HG03196 (cell line): ENCODE measurements around the gene C1QTNF1.

Experiments
- ATAC-seq: cut with Tn5 transposase; IDR thresholded peaks from one replicate; pipeline ENCODE4 v1.9.1; 2021; ENCODE audit not compliant: unreplicated experiment

C1QTNF1 gene, protein sequence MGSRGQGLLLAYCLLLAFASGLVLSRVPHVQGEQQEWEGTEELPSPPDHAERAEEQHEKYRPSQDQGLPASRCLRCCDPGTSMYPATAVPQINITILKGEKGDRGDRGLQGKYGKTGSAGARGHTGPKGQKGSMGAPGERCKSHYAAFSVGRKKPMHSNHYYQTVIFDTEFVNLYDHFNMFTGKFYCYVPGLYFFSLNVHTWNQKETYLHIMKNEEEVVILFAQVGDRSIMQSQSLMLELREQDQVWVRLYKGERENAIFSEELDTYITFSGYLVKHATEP

DNA sequence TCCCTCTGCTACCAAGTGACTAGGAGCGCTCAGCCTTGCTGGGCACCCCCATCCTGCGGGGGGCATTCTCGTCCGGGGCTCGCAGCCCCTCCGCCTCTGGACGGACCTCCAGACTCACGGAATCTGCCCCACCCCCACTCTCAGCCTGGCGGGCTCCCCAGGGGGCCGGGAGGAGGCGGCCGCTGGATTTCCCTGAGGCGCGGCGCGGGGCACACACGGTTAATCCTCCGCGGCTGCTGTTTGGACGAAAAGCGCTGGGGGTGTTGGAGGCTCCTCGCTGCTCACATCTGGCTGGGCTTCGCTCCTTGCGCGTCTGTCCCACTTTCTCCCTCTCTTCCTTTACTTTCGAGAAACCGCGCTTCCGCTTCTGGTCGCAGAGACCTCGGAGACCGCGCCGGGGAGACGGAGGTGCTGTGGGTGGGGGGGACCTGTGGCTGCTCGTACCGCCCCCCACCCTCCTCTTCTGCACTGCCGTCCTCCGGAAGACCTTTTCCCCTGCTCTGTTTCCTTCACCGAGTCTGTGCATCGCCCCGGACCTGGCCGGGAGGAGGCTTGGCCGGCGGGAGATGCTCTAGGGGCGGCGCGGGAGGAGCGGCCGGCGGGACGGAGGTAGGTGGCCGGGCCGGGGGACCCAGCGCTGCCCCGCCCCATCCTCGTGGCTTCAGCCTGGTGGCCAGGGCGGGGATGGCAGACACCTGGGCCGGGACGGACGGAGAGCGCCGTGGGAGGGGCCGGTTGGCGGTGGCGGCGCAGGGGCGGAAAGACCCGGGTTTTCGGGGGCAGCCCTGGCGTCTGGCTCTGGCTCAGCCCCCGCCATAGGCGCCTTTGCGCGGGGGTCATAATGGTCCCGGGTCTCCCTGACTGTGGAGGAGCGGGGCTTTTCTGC lies at the start of gene C1QTNF1:
TSS of gene C1QTNF1 (plus strand) at position 284 of the 886 bp plus-strand sequence. CDS start 19,800 bp downstream, outside the sequence.
- no peak for ATAC-seq

DNA sequence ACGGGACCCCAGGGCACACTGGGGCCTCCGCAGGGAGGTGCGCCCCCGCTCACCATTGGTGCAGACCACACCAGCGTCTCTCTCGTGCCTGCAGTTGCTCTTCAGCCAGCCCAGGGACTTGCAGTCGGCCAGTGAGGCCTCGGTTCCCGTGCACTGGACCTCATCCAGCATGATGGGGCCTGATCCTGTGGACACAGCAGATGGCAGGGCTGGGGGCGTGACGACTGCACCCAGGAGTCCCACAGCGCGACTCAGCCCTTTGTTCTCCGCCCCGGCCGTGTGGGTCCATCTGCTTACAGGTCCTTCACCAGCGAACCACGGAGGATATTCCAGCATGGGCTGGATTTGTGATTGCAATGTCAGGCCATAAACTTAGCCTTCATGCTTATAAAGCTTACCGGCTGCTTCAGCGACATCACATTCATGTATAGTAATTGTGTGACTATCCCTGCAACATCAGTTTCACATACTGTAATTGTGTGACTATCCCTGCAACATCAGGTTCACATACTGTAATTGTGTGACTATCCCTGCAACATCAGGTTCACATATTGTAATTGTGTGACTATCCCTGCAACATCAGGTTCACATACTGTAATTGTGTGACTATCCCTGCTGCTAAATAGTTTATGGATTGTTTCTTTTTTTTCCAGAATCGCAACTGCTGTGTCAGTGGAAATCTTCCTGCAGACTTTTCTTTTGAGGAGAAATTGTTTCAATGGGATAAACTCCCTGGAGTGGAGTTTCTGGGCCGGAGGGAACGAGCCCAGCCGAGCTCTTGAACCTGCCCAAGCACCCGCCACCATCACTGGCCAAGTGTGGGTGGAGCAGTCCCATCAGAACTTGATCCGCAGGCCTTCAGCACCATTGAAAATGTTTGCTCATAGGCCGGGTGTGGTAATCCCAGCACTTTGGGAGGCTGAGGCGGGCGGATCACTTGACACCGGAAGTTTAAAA lies 49.1 kb upstream of the C1QTNF1 start:
- no peak for ATAC-seq

DNA sequence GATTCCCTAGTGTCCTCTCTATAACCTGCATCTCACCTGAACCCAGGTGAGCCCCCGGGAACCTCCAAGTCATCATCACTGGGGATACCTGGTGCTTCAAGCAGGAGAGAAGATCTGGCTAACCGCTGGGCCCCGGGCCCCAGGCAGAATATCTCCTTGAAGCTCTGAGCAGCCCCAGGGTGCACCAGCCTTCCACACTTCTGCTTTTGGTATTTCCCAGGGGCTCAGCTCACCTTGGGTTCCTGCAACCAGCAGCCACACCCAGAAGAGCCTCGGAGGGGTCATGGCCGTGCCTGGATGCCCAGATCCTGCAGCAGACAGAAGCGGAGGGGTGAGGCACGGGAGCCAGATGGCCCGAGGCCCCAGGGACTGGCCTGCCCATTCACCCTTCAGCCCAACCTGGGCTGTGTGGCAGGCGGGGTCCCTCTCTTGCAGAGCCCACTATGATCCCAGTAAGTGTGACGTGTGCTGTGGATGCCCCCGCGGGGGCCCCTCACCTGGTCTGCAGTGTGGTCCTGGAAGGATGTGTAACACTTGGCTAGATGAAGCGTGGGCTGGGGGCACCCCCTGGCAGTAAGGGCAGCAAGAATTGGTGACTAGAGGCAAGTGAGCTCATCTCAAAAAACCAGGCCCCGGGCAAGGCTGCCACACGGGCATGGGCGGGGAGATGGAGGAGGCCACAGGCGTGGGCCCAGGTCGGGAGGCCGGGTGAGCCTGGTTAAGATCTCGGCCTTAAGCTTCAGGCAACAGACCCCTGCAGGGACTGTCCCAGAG lies 46.9 kb upstream of the C1QTNF1 start:
- no peak for ATAC-seq

DNA sequence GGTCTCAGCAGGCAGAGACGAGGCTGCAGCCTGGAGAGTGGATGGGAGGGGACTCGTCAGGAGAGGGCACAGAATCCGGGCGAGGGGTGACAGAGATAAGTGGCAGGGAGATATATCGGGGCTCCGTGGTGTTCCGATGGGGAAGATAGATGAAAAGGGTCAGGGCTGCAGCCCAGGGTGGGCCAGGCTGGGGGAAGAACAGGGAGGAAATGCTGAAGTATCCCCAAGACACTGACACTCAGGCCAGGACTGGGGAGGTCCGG lies 46.4 kb upstream of the C1QTNF1 start:
- ATAC-seq: no peak

DNA sequence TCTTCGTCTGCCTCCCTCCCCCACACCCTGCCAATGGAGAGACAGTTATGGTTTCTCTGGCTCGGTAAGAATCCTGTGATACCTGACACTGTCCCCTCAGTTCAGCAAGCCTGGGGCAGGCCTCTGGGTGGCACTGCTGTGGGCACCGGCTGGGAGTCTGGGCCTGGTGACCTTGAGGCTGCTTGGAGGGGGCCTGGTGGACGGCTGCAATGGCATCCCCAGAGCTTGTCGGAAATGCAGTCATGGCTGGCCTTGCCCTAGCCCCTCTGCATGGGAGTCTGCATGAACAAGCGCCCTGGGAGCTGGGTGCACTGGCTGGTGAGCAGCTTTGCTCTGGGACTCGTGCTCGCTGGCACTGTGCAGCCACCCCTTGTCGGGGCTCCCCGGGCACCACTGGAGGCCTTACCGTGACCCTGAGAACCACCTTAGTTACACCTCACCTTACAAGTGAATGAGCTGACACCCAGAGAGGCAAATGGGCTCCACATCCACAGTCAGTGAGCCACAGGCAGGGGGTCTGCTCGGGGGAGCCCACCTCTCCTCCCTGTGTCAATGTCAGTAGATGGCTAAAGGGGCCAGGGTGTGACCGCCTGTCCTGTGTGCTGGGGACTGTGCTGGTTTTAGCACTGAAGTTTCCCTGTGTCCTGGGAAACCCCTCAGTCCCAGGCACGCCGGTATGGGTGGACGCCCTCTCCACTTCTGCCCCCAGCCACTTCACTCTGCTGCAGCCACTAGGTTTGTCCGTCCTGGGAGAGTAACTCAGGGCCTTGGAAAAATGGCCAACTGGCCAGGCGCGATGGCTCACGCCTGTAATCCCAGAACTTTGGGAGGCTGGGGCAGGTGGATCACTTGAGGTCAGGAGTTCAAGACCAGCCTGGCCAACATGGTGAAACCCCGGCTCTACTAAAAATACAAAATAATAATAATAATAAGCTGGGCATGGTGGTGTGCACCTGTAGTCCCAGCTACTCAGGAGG lies 45.7 kb upstream of the C1QTNF1 start:
- ATAC-seq: no peak

DNA sequence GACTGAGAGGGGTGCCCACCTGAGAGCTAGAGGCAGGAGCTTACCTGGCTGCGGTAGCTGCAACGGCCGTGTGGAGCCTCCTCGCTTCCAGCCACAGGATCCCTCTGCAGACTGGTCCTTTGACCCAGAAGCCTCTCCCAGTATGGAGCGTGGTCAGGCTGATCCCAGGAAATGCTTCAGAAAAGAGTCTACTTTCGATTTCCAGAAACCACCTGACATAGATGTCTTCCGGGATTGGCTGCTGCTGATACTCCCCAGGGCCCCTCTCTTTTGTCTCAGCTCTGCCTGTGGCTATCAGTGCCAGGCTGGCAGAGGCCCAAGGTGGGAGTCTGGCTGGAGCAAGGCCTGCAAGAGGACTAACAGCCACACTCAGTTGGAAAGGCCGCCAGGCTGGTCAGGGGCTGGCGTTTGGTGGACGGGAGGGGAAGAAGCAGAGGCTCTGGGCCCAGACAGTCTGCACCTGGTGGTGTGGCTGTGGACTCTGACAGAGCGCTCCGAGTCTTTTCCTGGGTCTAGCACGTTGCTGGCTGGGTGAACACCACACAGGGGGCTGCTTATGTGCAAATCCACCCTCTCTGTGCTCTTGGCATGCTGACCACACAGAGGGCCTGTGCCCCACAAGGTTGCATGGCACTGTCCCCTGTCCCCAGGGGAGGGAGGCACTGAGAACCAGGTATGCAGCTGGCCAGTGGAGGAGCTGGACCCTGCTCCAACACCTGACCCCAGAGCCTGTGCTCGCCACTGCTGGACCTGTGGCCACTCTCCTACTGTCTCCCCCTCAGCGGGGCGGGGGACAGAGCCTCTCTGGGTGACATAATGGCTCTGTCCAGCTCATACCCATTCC lies 44.0 kb upstream of the C1QTNF1 start, which contains the start of gene LGALS3BP:
TSS of gene LGALS3BP (minus strand) at position 144 of the 844 bp plus-strand sequence. CDS start 2,732 bp downstream, outside the sequence.
- no peak for ATAC-seq

DNA sequence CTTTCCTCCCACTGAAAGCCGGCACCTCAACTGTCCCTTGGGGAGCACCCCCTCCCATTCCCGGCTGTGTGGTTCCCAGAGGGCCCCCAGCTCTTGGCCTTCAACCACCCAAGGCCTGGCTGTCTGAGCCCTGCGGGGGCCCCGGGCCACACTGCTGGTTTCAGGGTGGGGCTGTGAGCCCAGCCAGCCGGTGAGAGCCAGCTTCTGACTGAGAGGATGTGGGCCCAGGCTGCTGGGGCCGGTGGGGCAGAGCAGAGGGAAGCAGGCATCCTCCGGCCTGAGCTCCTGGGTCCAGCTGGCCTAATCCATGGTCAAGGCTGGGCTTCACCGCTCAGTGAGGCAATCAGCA lies 43.4 kb upstream of the C1QTNF1 start:
- no peak for ATAC-seq

DNA sequence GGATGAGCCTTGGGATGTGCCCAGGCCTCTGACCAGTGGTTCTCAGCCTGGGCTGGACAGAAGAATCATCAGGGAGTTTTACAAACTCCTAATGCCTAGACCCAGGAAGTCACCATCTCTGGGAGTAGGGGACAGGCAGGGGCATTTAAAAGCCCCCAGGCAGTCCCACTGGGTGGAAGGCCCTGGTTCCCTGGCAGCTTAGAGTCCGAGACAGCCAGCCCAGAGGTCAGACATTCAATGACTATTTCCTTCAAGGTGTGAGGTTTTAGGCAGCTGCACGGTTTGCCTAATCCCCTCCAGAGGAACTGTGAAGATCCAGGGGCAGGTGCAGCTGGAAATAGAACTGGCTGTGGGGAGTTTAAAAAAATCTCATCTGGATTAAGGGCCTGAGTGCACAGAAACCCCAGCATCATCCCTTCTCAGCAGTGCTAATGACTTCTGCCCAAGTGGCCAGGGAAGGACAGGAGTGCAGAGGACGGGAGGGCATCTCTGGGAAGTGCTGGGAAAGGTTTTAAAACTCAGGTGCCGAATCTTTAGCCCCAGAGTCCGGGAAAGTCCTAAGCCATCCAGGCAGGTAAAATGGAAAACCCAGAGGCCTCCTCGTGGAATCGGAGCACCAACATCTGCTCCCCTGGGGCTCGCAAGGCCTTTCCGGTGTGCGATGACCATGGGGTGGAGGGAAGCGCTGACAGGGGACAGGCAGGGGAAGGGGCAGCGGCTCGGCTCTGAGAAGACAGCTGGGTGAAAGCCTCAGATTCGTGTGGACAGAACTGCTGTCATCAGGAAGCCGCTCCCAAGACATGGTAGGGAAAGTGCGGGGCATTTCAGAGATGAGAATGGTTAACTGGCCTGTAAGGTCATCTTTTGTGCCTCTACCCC lies 42.7 kb upstream of the C1QTNF1 start:
- ATAC-seq: no peak

DNA sequence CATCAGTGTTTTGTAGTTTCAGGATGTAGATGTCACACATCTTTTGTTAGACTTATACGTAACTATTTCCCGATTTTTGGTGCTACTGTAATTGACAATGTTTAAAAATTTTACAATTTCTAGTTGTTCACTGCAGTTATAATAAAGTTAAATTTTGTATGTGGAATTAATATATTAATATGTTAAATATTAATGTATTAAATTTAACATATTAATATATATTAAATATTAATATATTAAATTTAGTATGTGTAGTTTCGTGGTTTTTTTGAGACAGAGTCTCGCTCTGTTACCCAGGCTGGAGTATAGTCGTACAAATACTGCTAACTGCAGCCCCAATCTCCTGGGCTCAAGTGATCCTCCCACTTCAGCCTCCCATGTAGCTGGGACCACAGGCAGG lies 38.6 kb upstream of the C1QTNF1 start:
- ATAC-seq: no peak

DNA sequence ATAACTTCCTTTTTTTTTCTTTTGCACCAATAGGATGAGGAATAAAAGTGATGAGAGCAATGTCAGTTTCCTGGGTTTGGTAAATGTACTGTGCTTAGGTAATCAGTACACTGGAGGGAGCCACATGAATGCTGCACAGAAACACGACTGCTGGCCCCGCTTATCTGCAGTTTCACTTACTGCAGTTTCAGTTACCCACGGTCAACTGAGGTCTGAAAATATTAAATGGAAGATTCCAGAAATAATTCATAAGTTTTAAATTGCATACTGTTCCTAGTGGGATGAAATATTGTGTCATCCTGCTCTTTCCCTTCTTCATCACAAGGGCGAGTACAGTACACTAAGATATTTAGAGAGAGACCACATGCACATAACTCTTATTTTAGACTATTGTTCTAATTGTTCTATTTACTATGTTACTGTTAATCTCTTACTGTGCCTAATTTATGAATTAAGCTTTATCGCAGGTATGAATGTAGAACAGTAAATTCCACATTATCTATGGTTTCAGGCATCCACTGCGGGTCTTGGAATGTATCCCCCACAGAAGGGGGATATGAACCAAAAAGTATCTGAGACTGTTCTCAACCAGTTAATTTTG lies 37.8 kb upstream of the C1QTNF1 start:
- ATAC-seq: no peak

DNA sequence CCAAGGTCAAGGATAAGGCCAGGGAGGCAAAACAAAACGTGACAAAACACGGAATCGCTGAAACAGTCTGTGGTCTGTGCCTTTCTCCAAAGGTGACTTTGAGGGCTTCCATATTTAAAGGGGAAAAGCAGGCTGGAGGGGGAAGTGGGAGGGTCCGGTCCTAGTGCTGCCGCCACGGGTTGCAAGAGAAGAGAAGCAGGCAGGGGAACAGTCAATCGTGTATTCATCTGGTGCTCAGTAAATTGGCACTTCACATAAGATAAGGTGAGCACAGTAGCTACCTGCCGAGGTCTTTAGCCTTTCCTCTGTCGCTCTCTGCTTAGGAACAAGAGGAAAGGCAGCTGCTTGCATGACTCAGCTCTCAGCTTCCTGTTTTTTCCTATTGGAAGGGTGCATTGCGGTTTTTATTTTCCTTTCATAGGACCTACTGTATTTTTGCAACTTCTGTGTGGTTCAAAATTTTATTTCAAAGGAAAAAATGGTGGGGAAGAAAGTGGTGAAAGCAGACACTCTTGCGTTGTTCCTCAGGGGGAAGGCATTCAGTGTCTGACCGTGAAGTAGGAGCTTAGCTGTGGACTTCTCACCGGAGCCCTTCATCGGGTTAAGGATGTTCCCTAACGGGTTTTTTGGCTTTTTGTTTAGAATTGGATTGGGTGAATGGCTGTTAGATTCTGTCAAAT lies 37.2 kb upstream of the C1QTNF1 start:
- no peak for ATAC-seq

DNA sequence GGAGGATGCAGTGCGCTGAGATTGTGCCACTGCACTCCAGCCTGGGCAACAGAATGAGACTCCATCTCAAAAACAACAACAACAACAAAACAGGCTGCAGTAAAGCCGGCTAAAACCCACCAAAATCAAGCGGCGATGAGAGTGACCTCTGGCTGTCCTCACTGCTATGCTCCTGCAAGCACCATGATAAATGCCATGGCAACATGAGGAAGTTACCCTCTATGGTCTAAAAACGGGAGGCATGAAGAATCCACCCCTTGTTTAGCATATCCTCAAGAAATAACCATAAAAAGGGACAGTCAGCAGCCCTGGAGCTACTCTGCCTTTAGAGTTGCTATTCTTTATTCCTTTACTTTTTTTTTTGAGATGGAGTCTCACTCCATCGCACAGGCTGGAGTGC lies 35.8 kb upstream of the C1QTNF1 start:
- ATAC-seq: no peak

DNA sequence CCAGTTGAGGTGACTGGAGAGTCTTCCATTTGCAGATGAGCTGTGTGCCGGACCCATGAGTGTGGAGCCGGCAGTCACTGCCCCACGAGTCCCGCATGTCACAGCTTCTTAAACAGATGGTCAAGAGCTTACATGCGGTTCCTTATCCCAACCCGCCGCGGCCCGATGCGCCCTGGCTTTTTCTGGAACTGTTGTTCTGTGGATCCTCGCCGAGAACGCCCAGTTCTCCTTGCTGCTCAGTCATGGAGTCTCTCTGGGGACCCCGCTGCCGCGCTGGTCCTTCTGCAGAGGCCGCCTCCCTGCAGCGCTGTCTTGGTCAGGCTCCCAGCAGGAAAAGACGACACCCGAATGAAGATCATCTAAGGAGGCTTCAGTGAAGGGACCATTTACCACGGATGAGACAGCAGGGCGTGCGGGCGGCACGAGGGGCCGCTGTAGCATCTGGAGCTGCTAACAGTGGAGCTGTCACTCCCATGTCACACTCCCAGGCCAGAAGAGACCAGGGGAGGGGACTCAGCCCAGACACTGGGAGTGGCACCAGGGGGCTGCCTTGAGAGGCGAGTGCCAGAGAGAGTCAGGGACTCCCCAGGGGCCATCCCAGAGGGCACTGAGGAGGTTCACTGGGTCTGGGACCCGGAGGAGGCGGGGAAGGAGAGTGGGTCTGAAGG lies 33.5 kb upstream of the C1QTNF1 start:
- no peak for ATAC-seq

DNA sequence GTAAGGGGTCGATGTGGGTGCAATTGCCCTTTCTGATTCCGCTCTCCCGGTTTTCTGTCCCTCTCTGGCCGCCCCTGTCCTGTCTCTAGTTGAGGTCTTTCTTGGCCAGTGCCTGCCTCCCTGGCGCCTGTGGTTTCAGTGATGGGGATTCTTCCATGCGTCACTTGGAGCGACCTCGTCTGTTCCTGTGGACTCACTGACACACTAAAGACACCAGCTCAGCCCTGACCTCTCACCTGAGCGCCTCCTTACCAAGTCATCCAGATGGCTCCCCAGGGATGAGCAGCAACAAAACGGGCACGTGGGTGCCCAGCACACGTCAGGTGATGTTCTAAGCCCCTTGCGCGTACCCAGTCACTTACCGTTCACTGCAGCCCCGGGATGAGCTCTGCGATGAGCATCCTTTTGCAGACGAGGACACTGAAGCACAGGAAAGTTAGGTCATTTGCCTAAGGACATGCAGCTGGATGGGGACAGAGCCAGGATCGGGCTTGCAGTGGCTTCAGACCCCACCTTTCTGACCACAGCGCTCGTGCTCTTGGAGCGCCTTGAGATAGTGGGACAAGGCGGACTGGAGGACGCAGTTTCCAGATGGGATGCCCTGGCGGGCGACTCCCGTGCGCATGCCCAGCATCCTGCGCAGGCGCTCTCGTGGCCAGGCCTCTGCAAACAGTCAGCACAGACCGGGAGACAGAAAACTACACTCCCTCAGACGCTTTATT lies 32.8 kb upstream of the C1QTNF1 start:
- no peak for ATAC-seq

DNA sequence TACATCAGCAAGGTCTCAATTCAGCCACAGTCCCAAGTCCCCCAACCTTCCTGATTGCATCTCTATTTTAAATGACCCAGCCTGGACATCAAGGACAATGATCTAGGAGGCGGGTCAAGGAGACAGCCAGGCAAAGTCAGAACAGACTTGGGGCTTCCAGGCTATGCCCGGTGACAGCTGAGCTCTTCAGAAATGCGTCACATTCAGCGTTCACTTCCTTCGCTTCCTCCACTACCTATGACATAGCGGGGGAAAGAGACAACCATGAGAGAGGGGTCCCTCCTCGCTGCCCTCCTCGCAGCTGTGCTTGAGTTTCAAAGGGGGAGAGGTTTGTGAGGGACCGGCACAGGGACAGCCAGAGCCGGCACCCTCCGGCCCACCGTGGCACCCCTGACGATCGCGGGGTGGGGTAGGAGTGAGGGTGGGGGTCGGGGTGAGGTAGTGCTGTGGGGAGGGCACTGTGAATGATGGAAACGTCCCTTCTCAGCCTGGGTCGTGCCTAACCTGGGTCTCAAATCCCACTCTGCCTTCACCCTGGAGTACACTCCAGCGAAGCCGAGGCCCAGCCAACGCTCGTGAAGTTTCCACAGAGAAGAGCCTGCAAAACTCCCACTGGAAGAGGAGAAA lies 31.9 kb upstream of the C1QTNF1 start:
- no peak for ATAC-seq
